IMR-90 (cell line): ENCODE data around the gene SIGLEC7. TPM values are rescaled to one million over a fixed set of nuclear protein-coding genes. Genes with fewer than 3 reads are reported as not detected.
A peak's percentile ranks its signal among the peaks of the same experiment; 100 is the strongest.

Source experiments
- ATAC-seq: fragments of 200-7000 bp; cut with Tn5 transposase; 2 replicates; pipeline ENCODE4 v1.9.1; 2020; ENCODE audit warnings: low read depth, mild to moderate bottlenecking, moderate library complexity
- BruUV-seq: library from RNA; stranded (reverse); fragments of 400-500 nt; replicated peaks from 2 replicates; lab custom pipeline; 2021; lab: Mats Ljungman, UMichigan
- CTCF ChIA-PET: fragments of 300-600 bp; formaldehyde crosslinking; extraction: SDS; loops from one replicate; lab custom pipeline; 2021; ENCODE audit warnings: antibody characterized with exemption; lab: Yijun Ruan, JAX
- POLR2A ChIA-PET: fragments of 300-600 bp; sonication (Branson Sonifier 250); formaldehyde crosslinking; loops from one replicate; lab custom pipeline; 2022; ENCODE audit warnings: antibody characterized with exemption; ENCODE audit not compliant: unreplicated experiment; lab: Charles Lee
- DNase-seq: peaks from one replicate; pipeline ENCODE4 v3.0.0; 2013
- H2AFZ ChIP-seq: replicated peaks from 2 replicates; pipeline ENCODE3; 2013; ENCODE audit warnings: low read length, mild to moderate bottlenecking; ENCODE audit not compliant: poor library complexity
- H2AK5ac ChIP-seq: 2 replicates; pipeline ENCODE4 v1.6.1; 2013; ENCODE audit warnings: low read depth, low read length, inconsistent platforms
- H2AK9ac ChIP-seq: replicated peaks from 2 replicates; pipeline ENCODE3; 2013; ENCODE audit warnings: mild to moderate bottlenecking, low read depth, low read length, moderate library complexity; ENCODE audit not compliant: poor library complexity
- H2BK120ac ChIP-seq: 2 replicates; pipeline ENCODE4 v1.6.1; 2013; ENCODE audit warnings: low read depth, low read length, inconsistent platforms
- H2BK15ac ChIP-seq: 3 replicates; pipeline ENCODE4 v1.6.1; 2013; ENCODE audit warnings: low read depth, low read length, inconsistent platforms
- H2BK20ac ChIP-seq: 2 replicates; pipeline ENCODE4 v1.6.1; 2013; ENCODE audit warnings: low read depth, mild to moderate bottlenecking, inconsistent platforms, low read length, moderate library complexity
- H2BK5ac ChIP-seq: 2 replicates; pipeline ENCODE4 v1.6.1; 2013; ENCODE audit warnings: mild to moderate bottlenecking, low read depth, low read length, inconsistent platforms; ENCODE audit not compliant: poor library complexity, severe bottlenecking
- H3K14ac ChIP-seq: replicated peaks from 2 replicates; pipeline ENCODE4 v1.6.1; 2013; ENCODE audit warnings: low read depth, low read length, inconsistent platforms
- H3K18ac ChIP-seq: 2 replicates; pipeline ENCODE4 v1.6.1; 2013; ENCODE audit warnings: low read depth, low read length, control low read depth
- H3K23ac ChIP-seq: 2 replicates; pipeline ENCODE4 v1.6.1; 2013; ENCODE audit warnings: low read depth, low read length, inconsistent platforms
- H3K27ac ChIP-seq: 2 replicates; pipeline ENCODE4 v1.5.1; 2013; ENCODE audit warnings: mild to moderate bottlenecking, control low read depth, low read length; ENCODE audit not compliant: insufficient read depth
- H3K27me3 ChIP-seq: 2 replicates; pipeline ENCODE4 v1.6.1; 2013; ENCODE audit warnings: low read length; ENCODE audit not compliant: control insufficient read depth, insufficient read depth
- H3K36me3 ChIP-seq: 2 replicates; pipeline ENCODE4 v1.6.1; 2013; ENCODE audit warnings: low read length, mixed read lengths; ENCODE audit not compliant: control insufficient read depth, insufficient read depth
- H3K4ac ChIP-seq: 2 replicates; pipeline ENCODE4 v1.6.1; 2013; ENCODE audit warnings: low read depth, low read length, inconsistent platforms
- H3K4me1 ChIP-seq: 2 replicates; pipeline ENCODE4 v1.6.1; 2013; ENCODE audit warnings: low read length, mixed read lengths; ENCODE audit not compliant: control insufficient read depth, insufficient read depth
- H3K4me2 ChIP-seq: 2 replicates; pipeline ENCODE4 v1.6.1; 2013; ENCODE audit warnings: low read depth, mild to moderate bottlenecking, control low read depth, low read length, moderate library complexity
- H3K4me3 ChIP-seq: 2 replicates; pipeline ENCODE4 v1.5.1; 2013; ENCODE audit warnings: low read depth, mild to moderate bottlenecking, control low read depth, low read length, moderate library complexity; ENCODE audit not compliant: insufficient read depth
- H3K56ac ChIP-seq: 2 replicates; pipeline ENCODE4 v1.6.1; 2013; ENCODE audit warnings: low read length, inconsistent platforms; ENCODE audit not compliant: insufficient read depth; ENCODE audit errors: extremely low read depth
- H3K79me1 ChIP-seq, 2 experiments: 2 replicates each; pipeline ENCODE4 v1.6.1; 2013; ENCODE audit warnings: low read length in 2 of 2, inconsistent platforms in 1 of 2, low read depth in 1 of 2
- H3K9ac ChIP-seq: 2 replicates; pipeline ENCODE4 v1.6.1; 2013; ENCODE audit warnings: low read depth, low read length, control low read depth
- H3K9me1 ChIP-seq: 2 replicates; pipeline ENCODE4 v1.6.1; 2013; ENCODE audit warnings: low read length, inconsistent platforms; ENCODE audit not compliant: insufficient read depth
- H3K9me3 ChIP-seq: 2 replicates; pipeline ENCODE4 v1.6.1; 2013; ENCODE audit warnings: low read length; ENCODE audit not compliant: control insufficient read depth, insufficient read depth
- H4K20me1 ChIP-seq: 2 replicates; pipeline ENCODE4 v1.6.1; 2013; ENCODE audit warnings: low read length, inconsistent platforms; ENCODE audit not compliant: insufficient read depth
- H4K5ac ChIP-seq: 2 replicates; pipeline ENCODE4 v1.6.1; 2013; ENCODE audit warnings: mild to moderate bottlenecking, low read depth, low read length, control low read depth
- H4K8ac ChIP-seq, 2 experiments: 2 replicates each; pipeline ENCODE4 v1.6.1; 2013; ENCODE audit warnings: low read depth in 2 of 2, low read length in 2 of 2, control low read depth in 1 of 2, inconsistent platforms in 1 of 2
- H4K91ac ChIP-seq: 2 replicates; pipeline ENCODE4 v1.6.1; 2013; ENCODE audit warnings: low read depth, low read length, inconsistent platforms; ENCODE audit not compliant: insufficient read depth
- BHLHE40 ChIP-seq: fragments of 150-350 bp; IDR thresholded peaks from 2 replicates; pipeline ENCODE4 v1.6.1; 2016; ENCODE audit warnings: mild to moderate bottlenecking, low read depth, low read length
- CTCF ChIP-seq: conservative IDR thresholded peaks from 2 replicates; pipeline ENCODE4 v1.5.1; 2012; ENCODE audit warnings: mild to moderate bottlenecking, low read depth, low read length, improper control_type of control experiment
- FOS ChIP-seq: fragments of 150-350 bp; IDR thresholded peaks from 2 replicates; pipeline ENCODE4 v1.6.1; 2016; ENCODE audit warnings: low read depth, low read length
- MAFK ChIP-seq: IDR thresholded peaks from 2 replicates; pipeline ENCODE4 v1.6.1; 2012; ENCODE audit warnings: low read depth, low read length, improper control_type of control experiment
- WGBS, 2 experiments: methylation state at CpG; one replicate each; pipeline versions ENCODE4 v1.1.5 to v1.1.7; 2013; ENCODE audit warnings: missing lambda C conversion rate in 2 of 2; ENCODE audit not compliant: insufficient read length in 1 of 2; ENCODE audit errors: extremely low coverage in 2 of 2; 5-methylcytosine and 5-hydroxymethylcytosine counted together
- dilution Hi-C: fragments of 300-500 bp; cut with HindIII; formaldehyde crosslinking; loops from one replicate; pipeline ENCODE4 v1.14.3; 2018; ENCODE audit warnings: low sequenced_read_pairs; ENCODE audit not compliant: unreplicated experiment
- in situ Hi-C: fragments of 300-500 bp; cut with MboI; formaldehyde crosslinking; loops from 3 replicates; pipeline ENCODE4 v1.14.3; 2019; ENCODE audit warnings: low sequenced_read_pairs, inconsistent platforms, mixed read lengths
- intact Hi-C: fragments of 100-400 bp; cut with micrococcal nuclease; formaldehyde crosslinking; loops from 2 replicates; pipeline ENCODE4 v1.10.0; 2022
- polyA plus RNA-seq, 3 experiments: library from polyadenylated mRNA; depleted of rRNA; stranded (reverse); fragments of >200 nt; gene quantifications; 2 replicates each; pipeline ENCODE4 v1.2.3, GENCODE V29; 2012; ENCODE audit warnings: low replicate concordance in 1 of 3
- total RNA-seq: library from RNA; depleted of rRNA; stranded (reverse); fragments of >200 nt; gene quantifications from 2 replicates; pipeline ENCODE4 v1.2.3, GENCODE V29; 2012
- TF ChIP-seq, protein P1 (sequence below): fragments of 150-350 bp; IDR thresholded peaks from 2 replicates; pipeline ENCODE4 v1.6.1; 2017; ENCODE audit warnings: mild to moderate bottlenecking, antibody characterized with exemption, low read length, low read depth

Gene SIGLEC7
- total and polyA plus RNA-seq, 2 of the 4 experiments (the other 2 are of a cell fraction), result not detected

DNA sequence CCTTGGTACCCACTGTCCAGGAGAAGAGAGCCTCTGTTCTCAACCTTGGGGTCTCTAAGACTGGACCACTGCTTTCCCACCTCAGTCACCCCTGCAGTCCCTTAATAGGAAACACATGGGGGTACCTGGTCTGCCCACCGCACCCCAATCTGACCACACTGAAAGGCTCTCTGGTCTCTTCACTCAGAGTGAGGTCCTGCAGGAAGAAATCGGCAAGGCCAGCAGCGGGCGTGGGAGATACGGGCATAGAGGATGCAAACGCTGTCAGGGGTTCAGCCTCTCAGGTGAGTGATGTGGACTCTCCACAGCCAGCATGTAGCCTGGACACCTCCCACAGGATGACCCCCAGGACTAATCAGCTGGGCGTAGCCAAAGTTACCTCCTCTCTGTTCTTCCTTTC lies 13.9 kb upstream of the SIGLEC7 start:
- H3K4ac ChIP-seq, result peak overlapping the region; percentile 15; the same call in 1 of the 2 replicates

More for the DNA sequence above, 13.9 kb upstream of the SIGLEC7 start:
- H3K36me3 ChIP-seq, result no peaks in the 10 kb centered on the region
- POLR2A ChIA-PET, result no interaction called here
- H3K4me3 ChIP-seq, result no peak overlapping the region
- H4K20me1 ChIP-seq, result no peaks in the 10 kb centered on the region
- ATAC-seq (no peak), DNase-seq (no peak)
- no peaks in the 10 kb centered on the region for H3K9me3 ChIP-seq
- H4K5ac ChIP-seq, result no peak overlapping the region
- no peak overlapping the region; the same call in 1 of the 2 replicates for H2AK5ac ChIP-seq
- 0 out of 2 replicates have a peak, but pooled peaks cover 2% of the 10 kb centered on the region for H3K4me1 ChIP-seq
- CTCF ChIA-PET, result no interaction called here
- peak overlapping the region; percentile 78 for H2AK9ac ChIP-seq
- no peaks in the 10 kb centered on the region for H3K79me1 ChIP-seq
- no peak overlapping the region for H3K23ac ChIP-seq
- no peak overlapping the region for H3K18ac ChIP-seq
- H2AFZ ChIP-seq, result peak overlapping the region; percentile 51
- no peaks in the 10 kb centered on the region; the same call in 1 of the 2 replicates for H3K27me3 ChIP-seq
- 69% methylated on average over 2 of the region's 7 CpGs; no CpG with 5 or more reads in 1 of the 2 experiments for WGBS, 2 experiments
- dilution Hi-C loops, result no loop called here
- in situ Hi-C loops, result no loop called here
- H3K27ac ChIP-seq, result no peak overlapping the region
- no peak overlapping the region for H4K91ac ChIP-seq
- 0 out of 4 replicates have a peak overlapping the region, but pooled peaks of 1 of the 2 experiments have one; percentile 10 for H4K8ac ChIP-seq
- intact Hi-C loops, result no loop called here
- H2BK20ac ChIP-seq, result no peak overlapping the region
- H2BK15ac ChIP-seq, result no peak overlapping the region
- H3K9me1 ChIP-seq, result peaks cover 4% of the 10 kb centered on the region; the same call in 1 of the 2 replicates
- BruUV-seq, result no TSS peak
- H2BK120ac ChIP-seq, result 0 out of 2 replicates have a peak overlapping the region, but pooled peaks have one; percentile 15
- no peak overlapping the region for H3K56ac ChIP-seq
- no peak overlapping the region for H3K14ac ChIP-seq
- no peak for TF ChIP-seq MAFK
- TF ChIP-seq, protein P1, sequence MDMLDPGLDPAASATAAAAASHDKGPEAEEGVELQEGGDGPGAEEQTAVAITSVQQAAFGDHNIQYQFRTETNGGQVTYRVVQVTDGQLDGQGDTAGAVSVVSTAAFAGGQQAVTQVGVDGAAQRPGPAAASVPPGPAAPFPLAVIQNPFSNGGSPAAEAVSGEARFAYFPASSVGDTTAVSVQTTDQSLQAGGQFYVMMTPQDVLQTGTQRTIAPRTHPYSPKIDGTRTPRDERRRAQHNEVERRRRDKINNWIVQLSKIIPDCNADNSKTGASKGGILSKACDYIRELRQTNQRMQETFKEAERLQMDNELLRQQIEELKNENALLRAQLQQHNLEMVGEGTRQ, result no peak
- TF ChIP-seq FOS, result no peak
- TF ChIP-seq BHLHE40, result no peak
- TF ChIP-seq CTCF, result no peak
- no peak overlapping the region for H2BK5ac ChIP-seq
- H3K4me2 ChIP-seq, result no peak overlapping the region
- no peak overlapping the region for H3K9ac ChIP-seq
